Memory B cell (primary cell): ENCODE results near the gene MCHR1.
"Not testable (repeated sequence)": the region's sequence is repeated elsewhere in the genome, so short reads cannot be mapped to it uniquely, and the experiment has no call there.

ENCODE experiments used
- ATAC-seq: fragments of 150-1000 bp; cut with Tn5 transposase; 2 replicates; pipeline ENCODE4 v1.10.0; 2021; ENCODE audit warnings: low read depth, mild to moderate bottlenecking, moderate library complexity
- DNase-seq, 2 donors: peaks; one replicate each; pipeline ENCODE4 v3.0.0; 2022; ENCODE audit warnings: low spot score in 2 of 2
- H3K27ac Mint-ChIP-seq: one replicate; pipeline ENCODE4 v1.8.0; 2022; ENCODE audit warnings: mild to moderate bottlenecking, moderate library complexity, mixed read lengths
- H3K27me3 Mint-ChIP-seq: one replicate; pipeline ENCODE4 v1.8.0; 2022; ENCODE audit warnings: mixed read lengths
- H3K36me3 Mint-ChIP-seq: one replicate; pipeline ENCODE4 v1.8.0; 2022; ENCODE audit warnings: mild to moderate bottlenecking, mixed read lengths
- H3K4me1 Mint-ChIP-seq: one replicate; pipeline ENCODE4 v1.8.0; 2022; ENCODE audit warnings: mixed read lengths
- H3K4me3 Mint-ChIP-seq: one replicate; pipeline ENCODE4 v1.8.0; 2022; ENCODE audit warnings: mild to moderate bottlenecking, moderate library complexity, mixed read lengths
- H3K9me3 Mint-ChIP-seq: one replicate; pipeline ENCODE4 v1.8.0; 2022; ENCODE audit warnings: mixed read lengths

Gene MCHR1

DNA sequence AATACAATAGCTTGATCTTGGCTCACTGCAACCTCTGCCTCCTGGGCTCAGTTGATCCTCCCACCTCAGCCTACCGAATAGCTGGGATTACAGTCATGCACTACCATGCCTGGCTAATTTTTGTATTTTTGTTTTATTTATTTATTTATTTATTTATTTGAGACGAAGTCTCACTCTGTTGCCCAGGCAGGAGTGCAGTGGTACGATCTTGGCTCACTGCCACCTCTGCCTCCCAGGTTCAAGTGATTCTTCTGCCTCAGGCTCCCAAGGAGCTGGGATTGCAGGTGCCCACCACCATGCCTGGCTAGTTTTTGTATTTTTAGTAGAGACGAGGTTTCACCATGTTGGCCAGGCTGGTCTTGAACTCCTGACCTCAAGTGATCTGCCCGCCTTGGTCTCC lies 38.4 kb downstream of the MCHR1 start:
- H3K4me3 Mint-ChIP-seq, H3K9me3 Mint-ChIP-seq, H3K27me3 Mint-ChIP-seq, H3K36me3 Mint-ChIP-seq, ATAC-seq, DNase-seq, H3K27ac Mint-ChIP-seq: not testable (repeated sequence)
- H3K4me1 Mint-ChIP-seq: peaks cover 11% of the 10 kb centered on the region

DNA sequence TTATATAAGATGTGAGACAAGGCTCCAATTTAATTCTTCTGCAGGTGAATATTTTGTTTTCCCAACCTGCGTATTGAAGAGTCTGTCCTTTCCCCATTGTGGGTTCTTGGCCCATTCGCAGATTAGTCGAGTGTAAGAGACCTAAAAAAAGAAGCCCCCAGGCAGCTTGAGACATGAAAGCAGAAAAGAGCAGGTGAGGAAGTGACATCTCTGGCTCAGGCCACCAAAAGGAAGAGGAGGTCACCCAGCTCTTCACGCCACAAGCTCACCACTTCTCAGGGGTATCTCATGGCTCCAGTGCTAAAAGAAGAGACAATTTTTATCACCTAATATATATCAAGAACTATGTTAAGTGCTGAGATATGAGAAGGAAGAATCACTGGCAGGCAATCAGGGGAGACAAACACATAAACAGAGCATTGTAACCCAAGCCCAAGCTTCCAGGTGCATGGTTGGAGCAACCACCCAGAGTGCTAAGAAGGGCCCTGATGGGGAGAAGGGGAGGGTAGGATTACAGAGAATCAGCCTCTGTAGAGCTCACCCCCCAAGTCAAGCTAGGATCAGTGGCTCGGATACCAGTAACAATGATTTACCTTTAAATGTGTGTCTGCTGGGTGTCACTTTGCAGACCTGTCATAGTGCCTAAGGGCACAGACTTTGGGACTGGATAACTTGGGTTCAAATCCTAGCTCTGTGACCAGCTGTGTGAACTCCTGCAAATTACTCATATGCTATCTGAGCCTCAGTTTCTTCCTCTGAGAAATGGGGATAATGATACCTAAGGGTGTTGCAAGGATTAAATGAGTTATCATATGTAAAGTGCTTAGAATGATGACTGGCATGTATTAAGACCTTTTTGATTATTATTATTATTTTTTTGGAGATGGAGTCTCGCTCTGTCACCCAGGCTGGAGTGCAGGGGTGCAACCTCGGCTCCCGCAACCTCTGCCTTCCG lies 39.2 kb downstream of the MCHR1 start:
- no peak for ATAC-seq
- Mint-ChIP-seq H3K36me3 (peaks cover 2% of the 10 kb centered on the region), H3K4me1 (peaks cover 12% of the 10 kb centered on the region), H3K27ac (no peak overlapping the region), H3K27me3 (peaks cover 13% of the 10 kb centered on the region), H3K9me3 (no peaks in the 10 kb centered on the region), H3K4me3 (no peak overlapping the region)
- DNase-seq: no peak

DNA sequence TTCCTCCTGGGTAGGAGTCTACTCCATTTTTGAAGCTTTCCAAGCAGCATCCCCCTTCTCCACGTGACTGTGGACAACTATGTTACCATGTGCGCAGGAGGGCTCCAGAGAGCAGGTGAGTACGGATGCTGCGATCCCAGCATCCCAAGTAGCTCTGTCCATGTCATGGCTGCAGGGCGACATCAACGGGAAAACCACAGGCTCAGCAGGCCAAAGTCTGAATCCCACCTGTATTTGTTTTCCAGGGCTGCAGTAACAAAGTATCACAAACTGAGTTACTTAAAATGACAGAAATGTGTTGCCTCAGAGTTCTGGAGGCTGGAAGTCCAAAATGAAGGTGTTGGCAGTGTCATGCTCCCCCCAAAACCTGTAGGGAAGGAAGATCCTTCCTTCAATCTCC lies 40.3 kb downstream of the MCHR1 start:
- no peak for ATAC-seq

DNA sequence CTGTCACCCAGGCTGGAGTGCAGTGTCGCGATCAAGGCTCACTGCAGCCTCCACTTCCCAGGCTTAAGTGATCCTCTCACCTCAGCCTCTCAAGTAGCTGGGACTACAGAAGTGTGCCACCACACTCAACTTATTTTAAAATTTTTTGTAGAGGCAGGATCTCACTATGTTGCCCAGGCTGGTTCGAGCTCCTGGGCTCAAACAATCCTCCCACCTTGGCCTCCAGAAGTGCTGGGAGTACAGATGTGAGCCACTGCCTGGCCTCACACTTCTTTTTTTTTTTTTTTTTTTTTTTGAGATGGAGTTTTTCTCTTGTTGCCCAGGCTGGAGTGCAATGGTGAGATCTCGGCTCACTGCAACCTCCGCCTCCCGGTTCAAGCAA lies 40.9 kb downstream of the MCHR1 start:
- H3K9me3 Mint-ChIP-seq, H3K36me3 Mint-ChIP-seq, ATAC-seq, DNase-seq, H3K4me3 Mint-ChIP-seq, H3K4me1 Mint-ChIP-seq, H3K27ac Mint-ChIP-seq: not testable (repeated sequence)
- H3K27me3 Mint-ChIP-seq: peaks cover 17% of the 10 kb centered on the region

More for the DNA sequence above, 40.3 kb downstream of the MCHR1 start:
- Mint-ChIP-seq H3K9me3 (no peaks in the 10 kb centered on the region), H3K4me1 (peaks cover 11% of the 10 kb centered on the region), H3K27me3 (peaks cover 15% of the 10 kb centered on the region), H3K36me3 (peaks cover 3% of the 10 kb centered on the region), H3K4me3 (no peak overlapping the region), H3K27ac (no peak overlapping the region)
- DNase-seq: no peak

DNA sequence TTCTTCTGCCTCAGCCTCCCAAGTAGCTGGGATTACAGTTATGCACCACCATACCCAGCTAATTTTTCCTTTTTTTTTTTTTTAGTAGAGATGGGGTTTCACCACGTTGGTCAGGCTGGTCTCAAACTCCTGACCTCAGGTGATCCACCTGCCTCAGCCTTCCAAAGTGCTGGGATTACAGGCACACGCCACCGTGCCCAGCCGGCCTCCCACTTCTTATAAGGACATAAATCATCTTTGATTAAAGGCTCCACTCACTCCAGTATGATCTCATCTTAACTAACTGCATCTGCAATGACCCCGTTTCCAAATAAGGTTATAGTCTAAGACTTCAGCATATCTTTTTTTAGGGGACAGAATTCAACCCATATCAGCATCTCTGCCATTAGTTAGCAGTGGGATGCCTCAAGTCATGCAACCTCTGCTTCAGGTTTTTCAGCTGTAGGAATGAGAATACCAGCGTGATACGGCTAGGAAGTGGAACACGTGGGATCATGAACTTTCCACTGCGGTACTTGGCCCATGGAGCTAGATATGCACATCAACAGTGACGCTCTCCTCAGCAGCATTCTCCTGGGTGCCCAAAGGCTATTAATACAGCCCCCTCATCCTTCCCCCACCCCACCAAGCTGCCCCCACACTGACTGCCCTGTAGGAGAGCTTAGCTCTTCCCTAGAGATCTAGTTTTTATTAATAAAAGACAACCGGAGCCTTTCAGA lies 41.4 kb downstream of the MCHR1 start:
- Mint-ChIP-seq H3K27me3 (peaks cover 17% of the 10 kb centered on the region), H3K9me3 (no peaks in the 10 kb centered on the region), H3K36me3 (peaks cover 3% of the 10 kb centered on the region), H3K27ac (no peak overlapping the region), H3K4me1 (peaks cover 5% of the 10 kb centered on the region), H3K4me3 (no peak overlapping the region)
- ATAC-seq (no peak), DNase-seq (no peak)

DNA sequence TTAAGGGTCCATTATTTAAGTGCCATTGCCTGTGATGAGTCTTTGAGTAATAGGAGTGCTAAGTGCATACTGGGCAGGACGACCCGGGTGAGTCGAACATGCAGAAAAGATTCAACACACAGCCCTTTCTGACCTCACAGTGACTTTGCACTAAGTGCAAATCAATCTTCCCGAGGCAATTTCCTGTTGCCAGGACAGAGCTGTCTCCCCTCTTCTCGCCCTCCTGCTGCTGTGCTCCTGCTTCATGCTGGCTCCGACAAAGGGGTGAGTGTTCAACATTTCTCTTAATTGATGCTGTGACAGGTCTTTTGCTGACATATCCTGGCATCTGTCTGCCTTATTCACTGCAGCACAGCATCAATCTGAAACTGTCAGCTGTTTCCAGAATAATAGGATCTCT lies 42.0 kb downstream of the MCHR1 start:
- no peak overlapping the region for H3K4me3 Mint-ChIP-seq
- H3K9me3 Mint-ChIP-seq: no peaks in the 10 kb centered on the region
- peaks cover 5% of the 10 kb centered on the region for H3K4me1 Mint-ChIP-seq
- H3K27me3 Mint-ChIP-seq: peaks cover 17% of the 10 kb centered on the region
- H3K36me3 Mint-ChIP-seq: peaks cover 3% of the 10 kb centered on the region
- DNase-seq (no peak), ATAC-seq (no peak)
- no peak overlapping the region for H3K27ac Mint-ChIP-seq

DNA sequence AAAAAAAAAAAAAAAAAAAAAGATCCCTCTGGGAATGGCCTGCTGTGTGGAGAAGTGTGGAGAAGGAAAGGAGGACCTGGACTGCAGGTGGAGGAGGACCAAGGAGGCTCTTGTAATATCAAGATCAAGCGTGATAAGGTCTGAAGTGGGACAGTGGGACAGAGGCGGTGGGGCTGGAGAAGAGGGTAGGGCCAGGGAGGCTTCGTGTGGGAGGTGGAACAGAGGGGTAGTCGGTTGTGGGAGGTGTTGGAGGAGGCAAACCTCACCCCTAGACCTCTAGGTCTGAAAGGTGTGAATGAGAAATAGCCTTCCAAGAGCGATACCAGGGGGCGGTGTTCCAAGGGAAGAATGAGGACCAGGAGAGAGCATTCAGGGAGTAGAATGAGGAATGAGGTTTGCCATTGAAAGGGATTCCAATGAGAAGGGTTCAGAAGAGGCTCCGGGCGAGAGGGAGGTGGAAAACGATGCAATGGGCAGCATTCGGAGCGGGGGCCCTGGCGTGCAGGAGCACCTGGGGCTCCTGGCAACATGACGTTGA lies 44.2 kb downstream of the MCHR1 start:
- Mint-ChIP-seq H3K4me1 (peaks cover 9% of the 10 kb centered on the region), H3K27me3 (peaks cover 17% of the 10 kb centered on the region), H3K4me3 (no peak overlapping the region), H3K27ac (no peak overlapping the region), H3K9me3 (no peaks in the 10 kb centered on the region), H3K36me3 (peaks cover 3% of the 10 kb centered on the region)
- DNase-seq: no peak
- no peak for ATAC-seq

DNA sequence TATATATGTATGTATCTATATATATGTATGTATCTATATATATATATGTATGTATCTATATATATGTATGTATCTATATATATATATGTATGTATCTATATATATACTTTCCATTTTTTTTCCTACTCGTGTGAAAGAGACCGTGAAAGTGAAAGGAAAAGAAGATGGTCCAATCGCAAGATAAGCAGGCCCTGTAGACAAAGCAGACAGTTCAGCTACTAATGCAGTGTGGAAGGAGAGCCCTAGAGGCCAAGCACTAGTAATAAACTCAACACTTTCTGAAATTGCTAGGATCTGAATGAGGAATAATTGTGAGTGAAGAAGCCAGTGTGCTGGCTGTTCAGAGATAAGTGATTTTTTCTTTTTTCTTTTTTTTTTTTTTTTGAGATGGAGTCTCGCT lies 47.2 kb downstream of the MCHR1 start:
- Mint-ChIP-seq H3K4me1 (peaks cover 13% of the 10 kb centered on the region), H3K27me3 (peaks cover 13% of the 10 kb centered on the region), H3K9me3 (no peaks in the 10 kb centered on the region), H3K36me3 (peaks cover 3% of the 10 kb centered on the region), H3K27ac (no peak overlapping the region), H3K4me3 (peak overlapping the region; percentile 5)
- peak in 1 of 2 donors; percentile 18 for DNase-seq
- peak; percentile 98 for ATAC-seq

DNA sequence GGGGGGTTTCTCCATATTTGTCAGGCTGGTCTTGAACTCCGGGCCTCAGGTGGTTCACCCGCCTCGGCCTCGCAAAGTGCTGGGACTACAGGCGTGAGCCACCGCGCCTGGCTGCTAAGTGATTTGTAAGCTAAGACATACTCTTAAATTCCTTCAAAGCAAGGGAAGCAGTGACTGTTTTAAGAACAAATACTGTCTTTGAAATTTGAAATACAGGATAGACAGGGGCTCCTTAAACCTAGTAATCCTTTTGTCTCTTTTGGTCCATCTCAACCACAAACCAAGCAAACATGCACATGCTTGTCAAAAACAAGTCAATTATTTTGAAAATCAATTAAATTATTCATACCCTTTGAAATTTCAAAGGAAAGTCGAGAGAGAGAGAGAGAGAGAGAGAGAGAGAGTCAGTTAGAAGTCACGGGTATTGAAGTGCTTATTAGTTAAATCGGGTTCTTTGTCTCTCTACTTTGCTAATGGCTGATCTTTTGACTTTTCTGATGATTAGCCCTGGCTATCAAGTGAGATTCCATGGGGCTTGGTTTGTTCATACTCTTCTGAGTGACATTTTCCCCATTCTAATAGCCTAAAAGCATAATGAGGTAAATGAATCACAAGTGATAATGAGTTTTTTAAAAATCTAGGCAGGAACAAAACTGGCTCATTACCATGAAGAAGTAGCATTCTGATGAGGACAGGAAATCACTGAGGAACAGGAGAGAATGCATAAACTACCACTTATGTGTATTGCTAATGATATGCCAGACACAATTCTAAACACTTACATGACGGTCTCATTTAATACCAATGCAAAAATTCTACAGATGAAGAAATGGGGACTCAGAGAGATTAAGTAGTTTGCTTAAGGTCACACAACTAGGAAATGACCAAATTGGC lies 48.0 kb downstream of the MCHR1 start:
- peaks cover 13% of the 10 kb centered on the region for H3K4me1 Mint-ChIP-seq

DNA sequence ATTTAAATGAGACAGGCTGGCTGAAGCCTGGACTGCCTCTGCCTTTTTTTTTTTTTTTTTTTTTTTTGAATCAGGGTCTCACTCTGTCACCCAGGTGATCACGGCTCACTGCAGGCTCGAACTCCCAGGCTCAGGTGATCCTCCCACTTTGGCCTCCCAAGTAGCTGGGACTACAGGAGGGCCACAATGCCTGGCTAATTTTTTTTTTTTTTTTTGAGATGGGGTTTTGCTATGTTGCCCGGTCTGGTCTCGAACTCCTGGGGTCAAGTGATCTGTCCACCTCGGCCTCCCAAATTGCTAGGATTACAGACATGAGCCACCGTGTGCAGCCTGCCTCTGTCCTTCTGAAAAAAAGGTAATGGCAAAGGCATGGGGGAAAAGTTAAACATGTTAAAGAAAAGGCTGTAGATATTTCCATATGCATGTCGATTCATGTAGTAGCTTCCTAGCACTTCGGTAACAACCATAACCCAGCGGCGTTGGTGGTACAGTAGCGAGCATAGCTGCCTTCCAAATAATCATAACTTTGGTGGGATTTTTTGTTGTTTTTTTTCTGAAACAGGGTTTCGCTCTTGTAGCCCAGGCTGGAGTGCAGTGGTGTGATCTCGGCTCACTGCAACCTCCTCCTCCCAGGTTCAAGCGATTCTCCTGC lies 48.8 kb downstream of the MCHR1 start:
- Mint-ChIP-seq H3K9me3 (no peaks in the 10 kb centered on the region), H3K4me1 (peaks cover 14% of the 10 kb centered on the region), H3K36me3 (peaks cover 3% of the 10 kb centered on the region), H3K27me3 (peaks cover 10% of the 10 kb centered on the region), H3K4me3 (no peak overlapping the region), H3K27ac (no peak overlapping the region)
- ATAC-seq (no peak), DNase-seq (no peak)

More for the DNA sequence above, 48.0 kb downstream of the MCHR1 start:
- H3K27me3 Mint-ChIP-seq: peaks cover 9% of the 10 kb centered on the region
- H3K27ac Mint-ChIP-seq: no peak overlapping the region
- H3K4me3 Mint-ChIP-seq: no peak overlapping the region
- peaks cover 3% of the 10 kb centered on the region for H3K36me3 Mint-ChIP-seq
- no peak for ATAC-seq
- H3K9me3 Mint-ChIP-seq: no peaks in the 10 kb centered on the region
- no peak for DNase-seq

DNA sequence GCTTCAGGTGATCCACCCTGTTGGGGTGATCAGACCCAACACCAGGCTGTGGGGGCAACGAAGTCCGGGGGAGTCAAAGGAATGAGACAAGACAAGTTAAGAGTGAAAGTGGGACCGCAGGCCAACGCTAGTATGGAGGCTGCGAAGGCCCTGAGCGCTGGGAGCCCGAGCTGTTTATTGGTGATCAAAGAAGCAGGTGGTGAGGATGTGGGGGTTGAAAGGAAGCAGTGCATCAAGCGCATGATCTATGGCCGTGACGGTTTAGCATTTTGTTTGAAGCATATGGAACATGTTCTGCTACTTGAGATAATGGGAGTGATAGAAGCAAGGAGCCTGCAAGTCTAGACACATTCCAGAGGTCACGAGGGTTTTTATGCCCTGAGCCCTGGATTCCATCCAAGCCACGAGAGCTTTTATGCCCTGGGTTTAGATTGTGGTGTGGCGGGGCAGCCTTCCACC lies 49.5 kb downstream of the MCHR1 start:
- H3K27ac Mint-ChIP-seq: no peak overlapping the region
- no peaks in the 10 kb centered on the region for H3K36me3 Mint-ChIP-seq
- peaks cover 14% of the 10 kb centered on the region for H3K4me1 Mint-ChIP-seq
- ATAC-seq: no peak
- H3K9me3 Mint-ChIP-seq: no peaks in the 10 kb centered on the region
- no peak overlapping the region for H3K4me3 Mint-ChIP-seq
- no peak for DNase-seq
- H3K27me3 Mint-ChIP-seq: peaks cover 5% of the 10 kb centered on the region

DNA sequence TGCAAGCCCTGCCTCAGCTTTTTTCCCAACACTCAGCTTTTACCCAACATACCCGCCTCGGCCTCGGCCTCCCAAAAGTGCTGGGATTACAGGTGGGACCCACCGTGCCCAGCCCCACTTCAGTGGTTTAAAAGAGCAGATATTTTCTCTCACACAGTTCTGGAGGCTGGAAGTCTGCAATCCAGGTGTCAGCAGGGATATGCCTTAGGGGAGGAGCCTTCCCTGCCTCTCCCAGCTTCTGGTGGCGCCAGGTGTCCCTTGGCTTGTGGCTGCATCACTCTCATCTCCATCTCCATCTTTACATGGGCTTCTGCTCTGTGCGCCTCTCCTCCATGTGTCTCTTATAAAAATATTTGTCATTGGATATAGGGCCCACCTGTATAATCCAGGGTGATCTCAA lies 50.0 kb downstream of the MCHR1 start:
- H3K36me3 Mint-ChIP-seq: no peaks in the 10 kb centered on the region
- no peak for DNase-seq
- H3K4me3 Mint-ChIP-seq: no peak overlapping the region
- no peak for ATAC-seq
- H3K4me1 Mint-ChIP-seq: peaks cover 14% of the 10 kb centered on the region
- no peaks in the 10 kb centered on the region for H3K9me3 Mint-ChIP-seq
- H3K27ac Mint-ChIP-seq: no peak overlapping the region
- H3K27me3 Mint-ChIP-seq: peaks cover 5% of the 10 kb centered on the region
